GM23338 (cell line): Measurements from ENCODE around the gene PTPRO. TPM values are rescaled to one million over a fixed set of nuclear protein-coding genes. Genes with fewer than 3 reads are reported as not detected.

Experiments
- ATAC-seq: fragments of 200-7000 bp; cut with Tn5 transposase; 3 replicates; pipeline ENCODE4 v1.9.1; 2020
- DNase-seq: peaks from one replicate; pipeline ENCODE4 v3.0.0-alpha.2; 2015; ENCODE audit warnings: low spot score
- H2AFZ ChIP-seq: fragments of 200-600 bp; sonication (generic); 2 replicates; pipeline ENCODE4 v1.8.0; 2016; ENCODE audit warnings: antibody characterized with exemption, mild to moderate bottlenecking, moderate library complexity
- H3F3A ChIP-seq: fragments of 200-600 bp; sonication (generic); replicated peaks from 2 replicates; pipeline ENCODE4 v1.8.0; 2017; ENCODE audit warnings: antibody characterized with exemption, mixed run types, low read depth
- H3K27ac ChIP-seq: fragments of 200-600 bp; sonication (generic); 2 replicates; pipeline ENCODE4 v1.6.1; 2016; ENCODE audit warnings: low read depth
- H3K27me3 ChIP-seq: fragments of 200-600 bp; sonication (generic); 2 replicates; pipeline ENCODE4 v1.8.0; 2016; ENCODE audit warnings: mild to moderate bottlenecking, mixed run types, moderate library complexity; ENCODE audit not compliant: insufficient read depth
- H3K36me3 ChIP-seq: fragments of 200-600 bp; sonication (generic); 2 replicates; pipeline ENCODE4 v1.8.0; 2016; ENCODE audit warnings: mild to moderate bottlenecking; ENCODE audit not compliant: insufficient read depth
- H3K4me1 ChIP-seq: fragments of 200-600 bp; sonication (generic); 2 replicates; pipeline ENCODE4 v1.8.0; 2016; ENCODE audit warnings: mild to moderate bottlenecking, moderate library complexity; ENCODE audit not compliant: insufficient read depth
- H3K4me2 ChIP-seq: fragments of 200-600 bp; sonication (generic); 2 replicates; pipeline ENCODE4 v1.7.1; 2017; ENCODE audit warnings: mixed run types
- H3K4me3 ChIP-seq: fragments of 200-600 bp; sonication (generic); 2 replicates; pipeline ENCODE4 v1.6.1; 2016; ENCODE audit warnings: mixed run types
- H3K79me2 ChIP-seq: fragments of 200-600 bp; sonication (generic); replicated peaks from 2 replicates; pipeline ENCODE4 v1.8.0; 2017; ENCODE audit warnings: mild to moderate bottlenecking; ENCODE audit not compliant: insufficient read depth
- H3K9me2 ChIP-seq: fragments of 200-600 bp; sonication (generic); 2 replicates; pipeline ENCODE4 v1.8.0; 2017; ENCODE audit not compliant: insufficient read depth
- H4K20me1 ChIP-seq: fragments of 200-600 bp; sonication (generic); replicated peaks from 2 replicates; pipeline ENCODE4 v1.8.0; 2017; ENCODE audit warnings: mild to moderate bottlenecking; ENCODE audit not compliant: insufficient read depth
- H3K27ac Mint-ChIP-seq: 2 replicates; pipeline ENCODE4 v1.8.0; 2020; ENCODE audit warnings: inconsistent platforms, mild to moderate bottlenecking, moderate library complexity, mixed read lengths
- H3K27me3 Mint-ChIP-seq: 3 replicates; pipeline ENCODE4 v1.8.0; 2022; ENCODE audit warnings: low read depth, mild to moderate bottlenecking, moderate library complexity, mixed read lengths, inconsistent platforms; ENCODE audit not compliant: insufficient read depth, poor library complexity
- H3K36me3 Mint-ChIP-seq: 3 replicates; pipeline ENCODE4 v1.8.0; 2021; ENCODE audit warnings: low read depth, mild to moderate bottlenecking, inconsistent platforms, moderate library complexity, mixed read lengths
- H3K4me1 Mint-ChIP-seq: 3 replicates; pipeline ENCODE4 v1.8.0; 2020; ENCODE audit warnings: mild to moderate bottlenecking, inconsistent platforms, mixed read lengths
- H3K4me3 Mint-ChIP-seq: 3 replicates; pipeline ENCODE4 v1.8.0; 2021; ENCODE audit warnings: moderate library complexity, mild to moderate bottlenecking, inconsistent platforms, mixed read lengths
- H3K9me3 Mint-ChIP-seq: 3 replicates; pipeline ENCODE4 v1.8.0; 2020; ENCODE audit warnings: moderate library complexity, mild to moderate bottlenecking, inconsistent platforms, mixed read lengths
- CREB1 ChIP-seq: fragments of 250-450 bp; sonication (Bioruptor Pico); IDR thresholded peaks from 2 replicates; pipeline ENCODE4 v1.5.0; 2020; ENCODE audit warnings: low read depth, mild to moderate bottlenecking, moderate library complexity
- EZH2 ChIP-seq: fragments of 200-600 bp; sonication (generic); IDR thresholded peaks from one replicate; pipeline ENCODE4 v1.8.0; 2017; ENCODE audit warnings: antibody characterized with exemption, mild to moderate bottlenecking, low read depth; ENCODE audit not compliant: unreplicated experiment
- EZH2phosphoT487 ChIP-seq: fragments of 200-600 bp; sonication (generic); IDR thresholded peaks from one replicate; pipeline ENCODE4 v1.8.1; 2018; ENCODE audit warnings: antibody characterized with exemption; ENCODE audit not compliant: unreplicated experiment
- JUNB ChIP-seq: IDR thresholded peaks from one replicate; pipeline ENCODE4 v1.6.1; 2016; ENCODE audit warnings: antibody characterized with exemption; ENCODE audit not compliant: unreplicated experiment
- NANOG ChIP-seq: IDR thresholded peaks from 2 replicates; pipeline ENCODE4 v1.6.1; 2016; ENCODE audit warnings: antibody characterized with exemption, borderline replicate concordance
- POLR2AphosphoS5 ChIP-seq: IDR thresholded peaks from 2 replicates; pipeline ENCODE4 v1.6.1; 2016; ENCODE audit warnings: antibody characterized with exemption, low read depth
- STAT1 ChIP-seq: IDR thresholded peaks from one replicate; pipeline ENCODE4 v1.6.1; 2016; ENCODE audit warnings: antibody characterized with exemption; ENCODE audit not compliant: unreplicated experiment
- ZNF114 ChIP-seq: fragments of 250-450 bp; sonication (Bioruptor Pico); IDR thresholded peaks from 2 replicates; pipeline ENCODE4 v1.5.0; 2020; ENCODE audit warnings: mild to moderate bottlenecking, moderate library complexity
- ZNF331 ChIP-seq: fragments of 250-450 bp; sonication (Bioruptor Pico); IDR thresholded peaks from 2 replicates; pipeline ENCODE4 v1.5.0; 2020; ENCODE audit warnings: low read depth, mild to moderate bottlenecking, moderate library complexity
- polyA plus RNA-seq: library from polyadenylated mRNA; unstranded; fragments of >200 nt; fragmentation: Nextera tagmentation; extraction: Ambion mirVana; gene quantifications from 2 replicates; pipeline ENCODE4 v1.2.1, GENCODE V29; 2016
- total RNA-seq: library from RNA; depleted of rRNA; stranded (reverse); fragments of >200 nt; shearing (Covaris generic); gene quantifications from 2 replicates; pipeline ENCODE4 v1.2.3, GENCODE V29; 2014
- TF ChIP-seq, protein P1 (sequence below): IDR thresholded peaks from 2 replicates; pipeline ENCODE4 v1.6.1; 2016; ENCODE audit warnings: antibody characterized with exemption
- TF ChIP-seq, protein P2 (sequence below), 2 experiments: fragments of 200-600 bp in 1 of 2; sonication (generic) in 1 of 2; conservative IDR thresholded peaks; 2 replicates each; pipeline versions ENCODE4 v1.5.1 to v1.6.1; 2016 to 2017; ENCODE audit warnings: antibody characterized with exemption in 2 of 2, low read depth in 2 of 2, mild to moderate bottlenecking in 2 of 2, moderate library complexity in 1 of 2
- TF ChIP-seq, protein P3 (sequence below): IDR thresholded peaks from one replicate; pipeline ENCODE4 v1.6.1; 2018; ENCODE audit warnings: antibody characterized with exemption; ENCODE audit not compliant: unreplicated experiment

Gene PTPRO
- total and polyA plus RNA-seq, 2 experiments from 2014 or later = 1.4 to 1.5 TPM

DNA sequence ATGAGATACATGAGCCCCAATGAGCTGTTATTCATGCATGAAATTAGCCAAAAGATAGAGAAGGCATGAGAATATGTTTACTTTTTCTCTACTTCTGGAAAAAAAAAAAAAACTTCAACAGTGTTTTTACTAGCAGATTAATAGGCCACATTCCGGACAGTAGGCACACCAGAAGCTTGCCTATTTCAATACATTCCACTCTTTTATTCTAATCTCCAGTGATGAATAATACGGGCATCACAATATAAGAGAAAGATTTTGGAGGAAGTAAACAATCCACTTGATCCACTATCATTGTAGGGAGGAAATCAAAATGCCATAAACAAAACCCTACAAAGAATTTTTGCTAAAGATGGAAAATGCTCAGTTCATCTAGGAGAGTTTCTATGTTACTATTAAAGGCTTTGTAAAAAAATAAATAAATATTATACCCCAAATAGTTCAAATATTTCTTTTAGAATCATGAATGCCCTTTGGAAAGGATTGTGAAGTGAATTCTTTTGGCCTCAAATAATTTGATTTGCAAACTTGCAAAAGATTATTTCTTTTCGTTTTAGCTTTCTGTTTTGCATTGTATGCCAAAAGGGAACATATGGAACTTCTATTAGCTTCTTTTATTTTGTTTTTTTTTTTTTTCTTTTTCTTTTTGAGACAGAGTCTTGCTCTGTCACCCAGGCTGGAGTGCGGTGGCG is 234.2 kb downstream of the PTPRO start (continued):
- TF ChIP-seq, protein P1, sequence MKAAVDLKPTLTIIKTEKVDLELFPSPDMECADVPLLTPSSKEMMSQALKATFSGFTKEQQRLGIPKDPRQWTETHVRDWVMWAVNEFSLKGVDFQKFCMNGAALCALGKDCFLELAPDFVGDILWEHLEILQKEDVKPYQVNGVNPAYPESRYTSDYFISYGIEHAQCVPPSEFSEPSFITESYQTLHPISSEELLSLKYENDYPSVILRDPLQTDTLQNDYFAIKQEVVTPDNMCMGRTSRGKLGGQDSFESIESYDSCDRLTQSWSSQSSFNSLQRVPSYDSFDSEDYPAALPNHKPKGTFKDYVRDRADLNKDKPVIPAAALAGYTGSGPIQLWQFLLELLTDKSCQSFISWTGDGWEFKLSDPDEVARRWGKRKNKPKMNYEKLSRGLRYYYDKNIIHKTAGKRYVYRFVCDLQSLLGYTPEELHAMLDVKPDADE = no peak
- TF ChIP-seq CREB1 (CRISPR knock-in tag) (no peak), POLR2AphosphoS5 (no peak), ZNF114 (CRISPR knock-in tag) (no peak)

DNA sequence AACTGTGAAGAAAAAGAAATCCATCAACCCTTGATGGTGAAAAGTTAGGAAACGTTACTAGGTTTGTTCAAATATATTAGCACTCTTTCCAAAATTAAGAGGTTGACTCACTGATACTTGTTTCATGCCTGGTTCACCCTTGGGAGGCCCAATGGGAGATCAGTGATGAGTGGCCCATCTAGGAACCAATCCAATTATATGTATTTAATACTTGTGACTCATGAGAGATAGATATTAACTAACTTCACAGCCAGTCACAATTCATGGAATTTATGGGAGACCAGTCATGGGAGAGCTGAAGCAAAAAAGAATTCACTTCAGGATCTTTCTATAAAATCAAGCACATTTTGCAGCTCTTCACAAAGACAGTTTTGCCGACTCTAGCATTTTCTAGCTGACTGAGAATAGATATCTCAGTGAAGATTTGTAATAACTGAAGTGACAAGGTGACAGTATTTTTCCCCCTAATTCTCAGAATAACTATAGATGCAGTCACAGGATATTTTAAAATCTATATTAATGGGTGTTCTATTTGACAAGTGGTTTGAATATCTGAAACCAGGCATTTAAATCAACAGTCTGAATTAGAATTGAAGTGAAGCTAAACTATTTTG is 236.7 kb downstream of the PTPRO start:
- Mint-ChIP-seq H3K4me1 (peaks cover 5% of the 10 kb centered on the region; the same call in 2 of the 3 replicates), H3K36me3 (no peaks in the 10 kb centered on the region), H3K4me3 (no peak overlapping the region), H3K27ac (no peak overlapping the region), H3K9me3 (no peaks in the 10 kb centered on the region), H3K27me3 (no peaks in the 10 kb centered on the region)
- H3K4me1 ChIP-seq = peaks cover 3% of the 10 kb centered on the region; the same call in 1 of the 2 replicates
- no peaks in the 10 kb centered on the region for H3K79me2 ChIP-seq
- no peak overlapping the region for H3K27ac ChIP-seq
- no peak for ATAC-seq
- no peak overlapping the region for H3K4me2 ChIP-seq
- no peaks in the 10 kb centered on the region for H3K36me3 ChIP-seq
- H3K9me2 ChIP-seq = no peaks in the 10 kb centered on the region
- TF ChIP-seq JUNB (no peak), POLR2AphosphoS5 (no peak), EZH2phosphoT487 (no peak), CREB1 (CRISPR knock-in tag) (no peak)
- DNase-seq = no peak
- H3K4me3 ChIP-seq = no peak overlapping the region
- no peaks in the 10 kb centered on the region for H3F3A ChIP-seq
- no peak overlapping the region for H2AFZ ChIP-seq
- no peaks in the 10 kb centered on the region for H3K27me3 ChIP-seq
- no peaks in the 10 kb centered on the region for H4K20me1 ChIP-seq

DNA sequence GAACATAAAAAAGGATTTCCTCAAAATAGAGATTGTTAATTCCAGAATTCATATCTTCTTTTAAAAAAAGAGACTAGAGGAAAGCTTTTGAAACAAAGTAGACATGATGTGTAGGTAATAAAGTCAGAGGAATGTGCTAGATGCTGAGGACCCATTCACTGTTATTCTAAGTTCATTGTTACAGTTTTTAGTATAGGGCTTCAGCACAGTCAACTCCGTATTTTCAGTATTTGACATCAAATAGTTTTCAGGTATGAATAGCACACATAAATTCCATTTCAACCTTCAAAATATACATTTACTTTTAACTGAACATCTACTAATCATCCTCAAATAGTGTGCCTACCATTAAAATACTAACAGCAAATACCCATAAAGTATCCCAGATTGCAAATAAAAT is 239.1 kb downstream of the PTPRO start:
- ATAC-seq (no peak), DNase-seq (no peak)
- H3K4me3 ChIP-seq = no peak overlapping the region
- H3K27ac Mint-ChIP-seq = no peak overlapping the region
- no peaks in the 10 kb centered on the region for H3F3A ChIP-seq
- H3K79me2 ChIP-seq = no peaks in the 10 kb centered on the region
- no peaks in the 10 kb centered on the region for H3K27me3 Mint-ChIP-seq
- no peak overlapping the region for H3K4me3 Mint-ChIP-seq
- peaks cover 17% of the 10 kb centered on the region for H3K4me1 Mint-ChIP-seq
- no peaks in the 10 kb centered on the region for H3K27me3 ChIP-seq
- H3K9me3 Mint-ChIP-seq = no peaks in the 10 kb centered on the region
- H3K36me3 ChIP-seq = no peaks in the 10 kb centered on the region
- H3K9me2 ChIP-seq = no peaks in the 10 kb centered on the region
- no peak overlapping the region for H2AFZ ChIP-seq
- H3K4me2 ChIP-seq = no peak overlapping the region
- no peaks in the 10 kb centered on the region for H3K36me3 Mint-ChIP-seq
- no peak overlapping the region for H3K27ac ChIP-seq
- peaks cover 20% of the 10 kb centered on the region for H3K4me1 ChIP-seq
- H4K20me1 ChIP-seq = no peaks in the 10 kb centered on the region
- TF ChIP-seq, protein P2, sequence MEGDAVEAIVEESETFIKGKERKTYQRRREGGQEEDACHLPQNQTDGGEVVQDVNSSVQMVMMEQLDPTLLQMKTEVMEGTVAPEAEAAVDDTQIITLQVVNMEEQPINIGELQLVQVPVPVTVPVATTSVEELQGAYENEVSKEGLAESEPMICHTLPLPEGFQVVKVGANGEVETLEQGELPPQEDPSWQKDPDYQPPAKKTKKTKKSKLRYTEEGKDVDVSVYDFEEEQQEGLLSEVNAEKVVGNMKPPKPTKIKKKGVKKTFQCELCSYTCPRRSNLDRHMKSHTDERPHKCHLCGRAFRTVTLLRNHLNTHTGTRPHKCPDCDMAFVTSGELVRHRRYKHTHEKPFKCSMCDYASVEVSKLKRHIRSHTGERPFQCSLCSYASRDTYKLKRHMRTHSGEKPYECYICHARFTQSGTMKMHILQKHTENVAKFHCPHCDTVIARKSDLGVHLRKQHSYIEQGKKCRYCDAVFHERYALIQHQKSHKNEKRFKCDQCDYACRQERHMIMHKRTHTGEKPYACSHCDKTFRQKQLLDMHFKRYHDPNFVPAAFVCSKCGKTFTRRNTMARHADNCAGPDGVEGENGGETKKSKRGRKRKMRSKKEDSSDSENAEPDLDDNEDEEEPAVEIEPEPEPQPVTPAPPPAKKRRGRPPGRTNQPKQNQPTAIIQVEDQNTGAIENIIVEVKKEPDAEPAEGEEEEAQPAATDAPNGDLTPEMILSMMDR (conservative IDR thresholded peaks at IDR 0.05; ENCODE audit: low read depth in 2 of 2) = no peak
- TF ChIP-seq JUNB (no peak), EZH2phosphoT487 (no peak), EZH2 (no peak), STAT1 (no peak), NANOG (no peak), ZNF331 (CRISPR knock-in tag) (no peak), CREB1 (CRISPR knock-in tag) (no peak)
- TF ChIP-seq, protein P1 = no peak
- TF ChIP-seq, protein P3, sequence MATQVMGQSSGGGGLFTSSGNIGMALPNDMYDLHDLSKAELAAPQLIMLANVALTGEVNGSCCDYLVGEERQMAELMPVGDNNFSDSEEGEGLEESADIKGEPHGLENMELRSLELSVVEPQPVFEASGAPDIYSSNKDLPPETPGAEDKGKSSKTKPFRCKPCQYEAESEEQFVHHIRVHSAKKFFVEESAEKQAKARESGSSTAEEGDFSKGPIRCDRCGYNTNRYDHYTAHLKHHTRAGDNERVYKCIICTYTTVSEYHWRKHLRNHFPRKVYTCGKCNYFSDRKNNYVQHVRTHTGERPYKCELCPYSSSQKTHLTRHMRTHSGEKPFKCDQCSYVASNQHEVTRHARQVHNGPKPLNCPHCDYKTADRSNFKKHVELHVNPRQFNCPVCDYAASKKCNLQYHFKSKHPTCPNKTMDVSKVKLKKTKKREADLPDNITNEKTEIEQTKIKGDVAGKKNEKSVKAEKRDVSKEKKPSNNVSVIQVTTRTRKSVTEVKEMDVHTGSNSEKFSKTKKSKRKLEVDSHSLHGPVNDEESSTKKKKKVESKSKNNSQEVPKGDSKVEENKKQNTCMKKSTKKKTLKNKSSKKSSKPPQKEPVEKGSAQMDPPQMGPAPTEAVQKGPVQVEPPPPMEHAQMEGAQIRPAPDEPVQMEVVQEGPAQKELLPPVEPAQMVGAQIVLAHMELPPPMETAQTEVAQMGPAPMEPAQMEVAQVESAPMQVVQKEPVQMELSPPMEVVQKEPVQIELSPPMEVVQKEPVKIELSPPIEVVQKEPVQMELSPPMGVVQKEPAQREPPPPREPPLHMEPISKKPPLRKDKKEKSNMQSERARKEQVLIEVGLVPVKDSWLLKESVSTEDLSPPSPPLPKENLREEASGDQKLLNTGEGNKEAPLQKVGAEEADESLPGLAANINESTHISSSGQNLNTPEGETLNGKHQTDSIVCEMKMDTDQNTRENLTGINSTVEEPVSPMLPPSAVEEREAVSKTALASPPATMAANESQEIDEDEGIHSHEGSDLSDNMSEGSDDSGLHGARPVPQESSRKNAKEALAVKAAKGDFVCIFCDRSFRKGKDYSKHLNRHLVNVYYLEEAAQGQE = no peak
